GM20431 (cell line): ENCODE measurements around the gene PSMD5.

ENCODE experiments used
- in situ Hi-C: fragments of 300-500 bp; cut with MseI, MboI; formaldehyde crosslinking; loops from one replicate; pipeline ENCODE4 v1.15.0; 2020; ENCODE audit warnings: low sequenced_read_pairs; ENCODE audit not compliant: unreplicated experiment

Gene PSMD5

DNA sequence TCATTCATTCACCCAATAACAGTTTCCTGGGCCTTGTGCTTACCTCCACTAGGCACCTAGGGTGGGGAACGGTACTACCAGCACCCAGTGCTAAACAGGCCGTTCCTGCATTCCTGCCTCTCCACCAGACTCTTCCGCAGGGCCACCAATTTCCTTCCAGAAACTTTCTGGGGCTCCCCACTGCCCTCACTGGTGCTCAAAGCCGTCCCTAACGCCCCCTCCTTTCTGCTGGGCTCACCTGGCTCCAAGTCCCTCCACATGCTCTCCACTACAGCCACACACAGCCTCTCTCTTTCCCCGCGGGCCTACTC lies 32.9 kb upstream of the PSMD5 start:
- in situ Hi-C loops = no loop called here

DNA sequence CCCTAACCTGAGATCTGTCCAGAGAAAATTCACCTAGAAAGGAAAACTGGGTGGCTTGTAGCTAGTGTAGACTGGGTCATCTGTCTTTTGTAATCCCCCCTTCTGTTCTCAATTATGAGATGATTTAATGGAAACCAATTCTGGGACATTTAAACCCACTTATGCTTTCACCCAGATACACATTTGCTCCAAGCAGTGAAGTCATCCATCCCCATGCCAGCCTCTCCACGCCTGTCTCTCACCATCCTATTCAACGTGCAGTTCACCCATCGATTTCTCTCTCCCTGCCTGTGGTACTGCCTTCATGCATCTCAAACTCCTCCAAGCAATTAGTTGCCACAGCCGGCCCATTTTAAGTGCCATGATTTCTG lies 32.5 kb upstream of the PSMD5 start:
- in situ Hi-C loops = no loop called here

- in situ Hi-C loops = no loop called here
Measured at GRCh38 chr9:120874226-120875194, 31.8 kb upstream of the PSMD5 start.

DNA sequence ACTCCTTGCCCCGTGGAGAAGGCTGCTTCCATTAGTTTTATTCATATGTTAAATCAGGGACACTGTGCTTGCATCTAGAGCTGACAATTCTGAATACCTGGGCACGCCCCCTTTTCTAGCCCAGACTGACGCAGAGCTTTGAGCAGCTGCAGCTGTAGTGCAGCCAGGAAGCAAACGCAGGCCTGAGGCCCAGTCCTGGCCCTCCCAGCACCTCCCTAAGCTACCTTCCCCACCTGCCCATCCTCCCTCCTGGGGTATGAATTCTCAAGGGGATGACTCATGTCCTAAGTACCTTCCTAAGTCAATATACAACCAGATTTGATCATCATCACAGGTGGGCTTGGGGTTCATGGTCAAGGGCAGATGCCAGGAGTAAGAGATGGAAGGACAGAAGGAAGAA lies 30.8 kb upstream of the PSMD5 start:
- in situ Hi-C loops = no loop called here

GRCh38 chr9:120872791-120873502 lies 30.2 kb upstream of the PSMD5 start:
- in situ Hi-C loops = no loop called here

DNA sequence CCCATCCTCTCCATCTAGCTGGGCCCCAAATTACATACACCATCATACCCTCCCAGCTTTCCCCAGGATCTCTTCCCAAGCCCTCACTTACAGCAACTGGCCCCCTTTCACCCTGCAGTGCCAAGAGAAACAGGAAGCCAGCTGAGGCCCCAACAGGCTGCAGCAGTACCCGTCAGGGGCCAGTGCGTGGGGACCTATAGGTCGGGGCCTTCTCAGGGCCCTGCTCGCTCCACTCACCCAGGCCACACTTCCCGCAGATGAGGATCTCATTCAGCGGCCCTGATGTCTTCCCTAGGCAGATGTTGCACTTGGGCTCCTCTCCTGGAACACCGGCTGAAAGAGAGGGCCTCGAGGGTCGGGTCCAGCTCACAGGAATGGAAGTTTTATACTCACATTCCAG lies 27.5 kb upstream of the PSMD5 start:
- in situ Hi-C loops = no loop called here

- in situ Hi-C loops = no loop called here
Measured at GRCh38 chr9:120869726-120870125, 27.0 kb upstream of the PSMD5 start.

- in situ Hi-C loops = no loop called here
Measured at GRCh38 chr9:120869360-120869687, 26.6 kb upstream of the PSMD5 start.

DNA sequence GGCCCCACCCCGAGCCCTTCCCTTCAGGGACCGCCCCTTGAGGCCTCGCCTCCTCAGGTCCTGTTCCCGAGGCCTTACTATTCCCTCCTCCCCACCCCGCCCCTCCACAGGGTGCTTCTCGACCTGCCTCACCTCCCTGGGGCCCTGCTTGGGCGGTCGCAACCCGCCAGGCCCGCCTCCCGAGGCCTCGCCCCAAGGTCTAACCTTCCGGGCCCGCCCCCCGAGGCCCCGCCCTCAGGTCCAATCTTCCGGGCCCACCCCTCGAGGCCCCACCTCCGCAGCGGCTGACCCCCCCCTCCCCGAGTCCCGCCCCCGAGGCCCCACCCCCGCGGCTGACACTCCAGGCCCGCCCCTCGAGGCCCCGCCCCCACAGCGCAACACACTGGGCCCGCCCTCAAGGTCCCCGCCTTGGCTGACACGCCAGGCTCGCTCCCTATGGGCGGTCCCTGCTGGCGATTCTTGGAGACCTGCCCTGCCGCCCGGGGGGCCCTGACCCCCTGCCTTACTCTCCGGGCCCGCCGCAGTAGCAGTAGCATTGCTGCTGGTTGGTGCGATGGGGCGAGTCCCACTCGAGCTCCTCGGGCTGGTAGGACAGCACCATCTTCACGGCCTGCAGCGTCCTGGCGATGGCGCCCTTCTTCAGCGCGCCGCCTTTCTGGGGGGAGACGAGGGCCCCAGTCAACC lies 26.1 kb upstream of the PSMD5 start:
- in situ Hi-C loops = no loop called here

GRCh38 chr9:120868339-120868675 lies 25.6 kb upstream of the PSMD5 start:
- in situ Hi-C loops = no loop called here

DNA sequence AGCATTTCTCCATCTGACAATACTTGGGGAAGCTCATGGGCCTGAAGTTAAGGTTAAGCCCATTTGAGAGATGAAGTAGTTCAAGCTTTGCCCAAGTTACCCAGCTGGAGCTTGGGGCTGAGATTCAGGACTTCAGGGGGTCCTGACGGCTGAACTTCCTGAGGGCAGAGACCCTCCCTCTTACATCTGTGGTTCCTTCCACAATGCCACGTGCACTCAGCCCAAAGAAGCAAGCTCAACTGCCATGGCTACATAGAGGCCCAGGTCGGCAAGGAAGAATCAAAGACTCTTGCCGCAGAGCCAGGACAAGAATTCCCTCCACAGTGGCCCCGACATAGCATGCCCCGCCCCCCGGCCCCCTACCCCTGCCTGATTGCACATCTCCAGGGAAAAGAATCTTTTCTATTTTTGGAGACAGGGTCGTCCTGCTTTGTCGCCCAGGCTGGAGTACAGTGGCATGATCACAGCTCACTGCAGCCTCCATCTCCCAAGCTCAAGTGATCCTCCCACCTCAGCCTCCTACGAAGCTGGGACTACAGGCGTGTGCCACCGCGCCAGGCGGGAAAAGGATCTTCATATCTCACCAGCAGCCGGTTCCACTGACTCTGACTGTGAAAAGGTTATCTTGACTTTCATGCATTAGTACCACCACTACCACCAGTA lies 25.1 kb upstream of the PSMD5 start:
- in situ Hi-C loops = no loop called here

- in situ Hi-C loops = no loop called here
Measured at GRCh38 chr9:120866651-120867050, 23.9 kb upstream of the PSMD5 start.

DNA sequence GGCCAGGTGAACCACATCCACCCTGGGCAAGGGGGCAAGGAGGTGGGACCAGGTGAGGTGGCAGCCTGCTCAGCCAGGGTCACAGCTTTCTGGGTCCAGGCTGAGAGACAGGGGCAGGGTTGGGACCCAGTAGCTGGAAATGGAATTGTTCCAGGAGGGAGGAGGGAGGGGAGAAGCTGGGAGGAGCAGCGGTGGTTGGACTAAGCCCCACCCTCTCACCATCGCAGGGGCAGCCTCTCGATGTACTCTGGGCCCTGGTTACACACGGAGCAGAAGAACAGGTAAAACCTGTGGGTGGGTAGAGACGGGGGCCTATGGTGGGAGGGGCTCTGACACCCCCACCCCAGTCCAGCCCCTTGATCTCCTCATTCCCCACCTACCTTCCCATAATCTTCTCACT lies 23.1 kb upstream of the PSMD5 start:
- in situ Hi-C loops = no loop called here

- in situ Hi-C loops = no loop called here
Measured at GRCh38 chr9:120865176-120865575, 22.5 kb upstream of the PSMD5 start.

- in situ Hi-C loops = no loop called here
Measured at GRCh38 chr9:120864719-120865118, 22.0 kb upstream of the PSMD5 start.

- in situ Hi-C loops = no loop called here
Measured at GRCh38 chr9:120863833-120864232, 21.1 kb upstream of the PSMD5 start.

DNA sequence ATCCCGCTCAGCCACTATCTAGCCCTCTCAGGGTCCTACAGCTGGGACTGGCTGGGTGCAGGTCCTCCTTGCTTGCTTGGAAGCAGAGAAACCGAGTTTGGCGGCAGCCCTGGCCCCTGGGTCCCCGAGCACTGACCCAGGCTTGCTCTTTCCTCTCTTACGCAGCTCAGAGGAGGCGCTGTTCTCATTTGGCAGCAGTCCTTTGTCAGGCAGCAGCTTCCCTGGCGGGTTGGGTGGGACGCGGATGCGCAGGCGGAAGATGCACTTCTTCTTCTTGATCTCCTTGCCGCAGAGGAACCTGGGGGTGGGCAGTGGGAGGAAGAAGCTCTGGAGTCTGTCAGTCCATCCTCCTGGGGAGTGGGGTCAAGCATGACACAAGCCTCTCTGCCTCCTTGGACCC lies 19.7 kb upstream of the PSMD5 start:
- in situ Hi-C loops = no loop called here

- in situ Hi-C loops = no loop called here
Measured at GRCh38 chr9:120861935-120862334, 19.2 kb upstream of the PSMD5 start.

DNA sequence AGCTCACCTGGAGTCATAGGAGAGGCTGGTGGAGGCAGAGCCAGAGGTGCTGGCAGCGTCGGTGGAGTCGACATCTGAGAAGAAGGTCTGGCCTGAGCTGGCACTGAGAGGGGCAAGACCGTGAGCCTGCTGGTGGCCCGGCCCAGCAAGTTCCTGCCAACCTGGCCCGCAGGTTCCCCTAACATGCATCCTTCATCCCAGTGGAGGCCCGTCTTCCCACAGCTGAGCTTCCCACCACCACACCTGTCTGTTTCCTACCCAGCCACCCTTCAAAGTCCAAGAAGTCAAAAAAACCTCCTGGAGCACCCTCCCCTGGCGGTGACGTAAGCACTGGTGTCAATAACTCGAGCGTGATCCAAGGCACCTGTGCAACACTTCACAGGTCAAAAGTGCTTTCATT lies 17.4 kb upstream of the PSMD5 start:
- in situ Hi-C loops = no loop called here

DNA sequence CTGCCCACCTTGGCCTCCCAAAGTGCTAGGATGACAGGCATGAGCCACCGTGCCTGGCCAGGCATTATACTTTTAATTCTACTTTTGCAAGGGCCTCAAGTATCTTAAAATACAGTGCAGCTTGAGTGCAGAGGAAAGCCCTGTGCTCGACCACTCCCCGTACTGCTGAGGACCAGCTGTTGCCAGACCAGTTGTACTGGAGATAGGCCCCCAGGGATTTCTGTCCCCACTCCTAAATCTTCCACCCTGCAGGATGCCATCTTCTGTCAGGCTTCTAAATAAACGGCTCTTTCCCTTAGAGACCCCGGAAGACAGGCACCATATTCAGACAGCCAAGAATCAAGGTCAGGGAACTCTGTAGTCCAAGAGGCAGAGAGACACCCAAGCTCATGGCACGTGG lies 16.6 kb upstream of the PSMD5 start:
- in situ Hi-C loops = no loop called here

GRCh38 chr9:120857902-120858301 lies 15.2 kb upstream of the PSMD5 start:
- in situ Hi-C loops = no loop called here
